H1 (cell line): ENCODE measurements around the gene FSIP1. TPM values are rescaled to one million over a fixed set of nuclear protein-coding genes. Genes with fewer than 3 reads are reported as not detected.

ENCODE experiments used
- CTCF ChIA-PET: fragments of 300-600 bp; sonication (Branson Sonifier 250); formaldehyde crosslinking; loops from one replicate; lab custom pipeline; 2021; ENCODE audit not compliant: partially characterized antibody; lab: Charles Lee
- POLR2A ChIA-PET: fragments of 300-600 bp; sonication (Branson Sonifier 250); formaldehyde crosslinking; loops from one replicate; lab custom pipeline; 2021; ENCODE audit warnings: inconsistent platforms; ENCODE audit not compliant: partially characterized antibody; lab: Charles Lee
- DNase-seq, 2 experiments: peaks; one replicate each; pipeline versions ENCODE4 v3.0.0 to v3.0.0-alpha.2; 2010 to 2022; ENCODE audit warnings: low spot score in 2 of 2, low read depth in 1 of 2, mixed read lengths in 1 of 2
- FAIRE-seq: peaks from 2 replicates; lab custom pipeline; 2011; peaks lifted over from hg19 to GRCh38; lab: Jason Lieb, UNC
- H2AFZ ChIP-seq: 2 replicates; pipeline ENCODE4 v1.8.1; 2012; ENCODE audit warnings: low read length, inconsistent platforms
- H2AK5ac ChIP-seq: 2 replicates; pipeline ENCODE4 v1.6.1; 2013; ENCODE audit warnings: low read depth, low read length
- H2BK120ac ChIP-seq: replicated peaks from 2 replicates; pipeline ENCODE3; 2013; ENCODE audit warnings: low read depth, low read length, inconsistent platforms
- H2BK12ac ChIP-seq: 2 replicates; pipeline ENCODE4 v1.6.1; 2013; ENCODE audit warnings: low read depth, low read length
- H2BK15ac ChIP-seq: 2 replicates; pipeline ENCODE4 v1.6.1; 2013; ENCODE audit warnings: low read length
- H2BK20ac ChIP-seq: 2 replicates; pipeline ENCODE4 v1.6.1; 2013; ENCODE audit warnings: low read length
- H2BK5ac ChIP-seq: 2 replicates; pipeline ENCODE4 v1.6.1; 2013; ENCODE audit warnings: low read depth, low read length
- H3K14ac ChIP-seq: 2 replicates; pipeline ENCODE4 v1.6.1; 2013; ENCODE audit warnings: inconsistent platforms; ENCODE audit not compliant: insufficient read length
- H3K18ac ChIP-seq: 2 replicates; pipeline ENCODE4 v1.6.1; 2013; ENCODE audit warnings: low read length; ENCODE audit errors: extremely low read depth
- H3K23ac ChIP-seq: 2 replicates; pipeline ENCODE4 v1.6.1; 2013; ENCODE audit warnings: inconsistent platforms; ENCODE audit not compliant: insufficient read length
- H3K23me2 ChIP-seq: 2 replicates; pipeline ENCODE4 v1.6.1; 2013; ENCODE audit warnings: low read depth, low read length
- H3K27ac ChIP-seq: 2 replicates; pipeline ENCODE4 v1.6.1; 2011; ENCODE audit warnings: low read depth, low read length, inconsistent platforms
- H3K27me3 ChIP-seq, 4 experiments: replicated peaks in 1 of 4; 1 replicate in 1 of 4; 2 replicates in 3 of 4; pipeline versions ENCODE4 v1.6.1 to v1.8.1; 2011 to 2013; ENCODE audit warnings: low read length in 3 of 4, mild to moderate bottlenecking in 3 of 4, inconsistent platforms in 2 of 4, mixed read lengths in 2 of 4, moderate library complexity in 1 of 4; ENCODE audit not compliant: control insufficient read depth in 3 of 4, insufficient read depth in 3 of 4; ENCODE audit errors: extremely low read depth in 1 of 4
- H3K36me3 ChIP-seq, 4 experiments: 2 replicates each; pipeline versions ENCODE4 v1.6.1 to v1.8.1; 2011 to 2013; ENCODE audit warnings: mild to moderate bottlenecking in 4 of 4, low read length in 3 of 4, moderate library complexity in 2 of 4, control low read depth in 1 of 4, inconsistent platforms in 1 of 4; ENCODE audit not compliant: insufficient read depth in 4 of 4, control insufficient read depth in 2 of 4
- H3K4ac ChIP-seq: replicated peaks from 2 replicates; pipeline ENCODE3; 2013; ENCODE audit warnings: low read length, low read depth, mixed read lengths, inconsistent platforms; ENCODE audit not compliant: insufficient read length
- H3K4me1 ChIP-seq, 4 experiments: replicated peaks in 1 of 4; 1 replicate in 1 of 4; 2 replicates in 3 of 4; pipeline versions ENCODE4 v1.6.1 to v1.8.1; 2011 to 2013; ENCODE audit warnings: low read length in 3 of 4, inconsistent platforms in 2 of 4, mixed read lengths in 1 of 4; ENCODE audit not compliant: insufficient read depth in 4 of 4, control insufficient read depth in 3 of 4
- H3K4me2 ChIP-seq, 2 experiments: 2 replicates each; pipeline versions ENCODE4 v1.6.1 to v1.8.1; 2011 to 2013; ENCODE audit warnings: low read depth in 2 of 2, low read length in 2 of 2, control low read depth in 1 of 2, inconsistent platforms in 1 of 2, mild to moderate bottlenecking in 1 of 2; ENCODE audit not compliant: insufficient read depth in 1 of 2
- H3K4me3 ChIP-seq, 4 experiments: fragments of 200-600, 300-600 bp in 1 of 4; sonication (generic), shearing (Covaris generic), sonication (Bioruptor Twin) in 1 of 4; 2 replicates each; pipeline versions ENCODE4 v1.5.1 to v1.8.1; 2011 to 2016; ENCODE audit warnings: low read length in 4 of 4, low read depth in 3 of 4, control low read depth in 2 of 4, inconsistent platforms in 2 of 4, mild to moderate bottlenecking in 2 of 4, mixed read lengths in 1 of 4, moderate library complexity in 1 of 4; ENCODE audit not compliant: insufficient read depth in 2 of 4; ENCODE audit errors: extremely low read depth in 1 of 4
- H3K56ac ChIP-seq: replicated peaks from 2 replicates; pipeline ENCODE3; 2013; ENCODE audit warnings: low read depth, mild to moderate bottlenecking, mixed read lengths, low read length, inconsistent platforms; ENCODE audit not compliant: insufficient read length
- H3K79me1 ChIP-seq: 2 replicates; pipeline ENCODE4 v1.6.1; 2013; ENCODE audit warnings: low read depth, low read length, control low read depth
- H3K79me2 ChIP-seq, 2 experiments: 2 replicates each; pipeline versions ENCODE4 v1.6.1 to v1.8.1; 2012 to 2013; ENCODE audit warnings: low read length in 2 of 2, mild to moderate bottlenecking in 2 of 2, inconsistent platforms in 1 of 2; ENCODE audit not compliant: insufficient read depth in 2 of 2, control insufficient read depth in 1 of 2
- H3K9ac ChIP-seq, 4 experiments: replicated peaks in 1 of 4; 1 replicate in 1 of 4; 2 replicates in 3 of 4; pipeline versions ENCODE4 v1.6.1 to v1.8.1; 2011 to 2013; ENCODE audit warnings: low read depth in 3 of 4, low read length in 3 of 4, control low read depth in 2 of 4, mild to moderate bottlenecking in 2 of 4, moderate library complexity in 2 of 4, inconsistent platforms in 1 of 4; ENCODE audit errors: extremely low read depth in 1 of 4
- H3K9me3 ChIP-seq, 2 experiments: 2 replicates each; pipeline versions ENCODE4 v1.6.1 to v1.8.1; 2012 to 2013; ENCODE audit warnings: mild to moderate bottlenecking in 2 of 2, moderate library complexity in 2 of 2, control low read depth in 1 of 2, inconsistent platforms in 1 of 2, low read depth in 1 of 2, low read length in 1 of 2, mixed read lengths in 1 of 2; ENCODE audit not compliant: insufficient read depth in 2 of 2
- H4K20me1 ChIP-seq, 2 experiments: replicated peaks in 1 of 2; 2 replicates each; pipeline versions ENCODE3 to v1.8.1; 2011 to 2013; ENCODE audit warnings: inconsistent platforms in 2 of 2, low read length in 2 of 2, mild to moderate bottlenecking in 1 of 2; ENCODE audit not compliant: insufficient read depth in 2 of 2, control insufficient read depth in 1 of 2
- H4K5ac ChIP-seq: 2 replicates; pipeline ENCODE4 v1.6.1; 2013; ENCODE audit warnings: low read length, low read depth, mixed read lengths, inconsistent platforms; ENCODE audit not compliant: insufficient read length
- H4K8ac ChIP-seq: 2 replicates; pipeline ENCODE4 v1.8.0; 2013; ENCODE audit warnings: mild to moderate bottlenecking, moderate library complexity, low read length, inconsistent platforms; ENCODE audit not compliant: insufficient read depth; ENCODE audit errors: extremely low read depth
- H4K91ac ChIP-seq: replicated peaks from 2 replicates; pipeline ENCODE3; 2013; ENCODE audit warnings: low read length, mixed read lengths, inconsistent platforms; ENCODE audit not compliant: insufficient read length
- CREB1 ChIP-seq: IDR thresholded peaks from 2 replicates; pipeline ENCODE4 v1.6.1; 2012; ENCODE audit warnings: inconsistent platforms
- HDAC2 ChIP-seq, 2 experiments: fragments of 300-600 bp in 1 of 2; sonication (generic) in 1 of 2; IDR thresholded peaks; 2 replicates each; pipeline ENCODE4 v1.6.1; 2011 to 2012; ENCODE audit warnings: low read depth in 2 of 2, low read length in 2 of 2, mild to moderate bottlenecking in 2 of 2, moderate library complexity in 2 of 2, borderline replicate concordance in 1 of 2, inconsistent platforms in 1 of 2
- JUND ChIP-seq: IDR thresholded peaks from 2 replicates; pipeline ENCODE4 v1.6.1; 2011; ENCODE audit warnings: mild to moderate bottlenecking, improper control_type of control experiment, low read length
- RAD21 ChIP-seq, 2 experiments: IDR thresholded peaks in 1 of 2; conservative IDR thresholded peaks in 1 of 2; 2 replicates each; pipeline ENCODE4 v1.6.1; 2011; ENCODE audit warnings: low read depth in 2 of 2, low read length in 2 of 2, improper control_type of control experiment in 1 of 2, inconsistent platforms in 1 of 2, mild to moderate bottlenecking in 1 of 2, moderate library complexity in 1 of 2
- RFX5 ChIP-seq: IDR thresholded peaks from 2 replicates; pipeline ENCODE4 v1.6.1; 2011; ENCODE audit warnings: low read depth, low read length, improper control_type of control experiment, borderline replicate concordance
- RXRA ChIP-seq: IDR thresholded peaks from 2 replicates; pipeline ENCODE4 v1.6.1; 2011; ENCODE audit warnings: low read depth, mild to moderate bottlenecking, low read length, moderate library complexity; ENCODE audit not compliant: insufficient read depth
- SAP30 ChIP-seq: fragments of 300-600 bp; sonication (generic); IDR thresholded peaks from 2 replicates; pipeline ENCODE4 v1.7.1; 2012; ENCODE audit warnings: low read length, moderate library complexity, mild to moderate bottlenecking, inconsistent platforms; ENCODE audit not compliant: insufficient read depth, insufficient replicate concordance
- SP4 ChIP-seq: IDR thresholded peaks from 2 replicates; pipeline ENCODE4 v1.6.1; 2012; ENCODE audit warnings: low read length, inconsistent platforms
- TBP ChIP-seq: IDR thresholded peaks from 2 replicates; pipeline ENCODE4 v1.6.1; 2011; ENCODE audit warnings: low read depth, low read length, improper control_type of control experiment
- polyA plus RNA-seq, 7 experiments: library from polyadenylated mRNA; depleted of rRNA in 3 of 7; stranded (reverse) in 5 of 7; unstranded in 2 of 7; fragments of >200 nt in 5 of 7; fragments of 200-250 nt in 2 of 7; gene quantifications; 1 replicate in 5 of 7; 2 replicates in 1 of 7; 4 replicates in 1 of 7; pipeline versions ENCODE4 v1.2.1 to v1.2.3, GENCODE V29; 2011 to 2013; ENCODE audit warnings: missing spikeins in 2 of 7, mixed read lengths in 2 of 7
- total RNA-seq: library from RNA; stranded (reverse); fragmentation: NEBNext Ultra II Directional; extraction: Animal tissue kit (Norgen Biotek cat#: 25700); gene quantifications from 2 replicates; pipeline ENCODE4 v1.2.1, GENCODE V29; 2021
- TF ChIP-seq, protein P1 (sequence below), 3 experiments: IDR thresholded peaks; 1 replicate in 2 of 3; 2 replicates in 1 of 3; pipeline versions ENCODE4 v1.5.1 to v1.6.1; 2011; ENCODE audit warnings: low read length in 3 of 3, mild to moderate bottlenecking in 3 of 3, inconsistent platforms in 2 of 3, low read depth in 1 of 3, moderate library complexity in 1 of 3; ENCODE audit not compliant: insufficient read depth in 1 of 3; ENCODE audit errors: control extremely low read depth in 1 of 3
- TF ChIP-seq, protein P2 (sequence below): IDR thresholded peaks from 2 replicates; pipeline ENCODE4 v1.6.1; 2012; ENCODE audit warnings: inconsistent platforms

The FSIP1 gene
- total and polyA plus RNA-seq, 2 of the 8 experiments (the other 6 are each of a cell fraction or from before 2014, with no cell fraction given): 0.18 to 1.3 TPM

DNA sequence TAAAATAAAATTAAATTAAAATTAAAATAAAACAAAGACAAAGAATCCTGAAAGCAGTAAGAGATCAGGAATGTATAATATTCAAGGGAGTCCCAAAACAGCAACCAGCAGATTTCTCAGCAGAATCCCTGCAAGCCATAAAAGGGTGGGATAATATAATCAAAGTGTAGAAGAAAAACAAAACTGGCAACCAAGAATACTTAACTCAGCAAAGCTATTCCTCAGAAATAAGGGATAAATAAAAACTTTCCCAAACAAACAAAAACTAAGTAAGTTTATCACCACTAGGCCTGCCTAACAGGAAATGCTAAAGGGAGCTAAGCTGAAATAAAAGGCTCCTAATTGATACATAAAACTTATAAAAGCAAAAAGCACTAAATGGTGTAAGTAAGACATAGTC lies 172.0 kb downstream of the FSIP1 start:
- peaks cover 0 to 2% of the 10 kb centered on the region in 2 experiments; a peak in 2 of 4 replicates for H3K9me3 ChIP-seq
- H3K14ac ChIP-seq: no peak overlapping the region
- no peak overlapping the region for H3K18ac ChIP-seq
- no peak overlapping the region for H3K9ac ChIP-seq
- no peaks in the 10 kb centered on the region for H4K20me1 ChIP-seq
- H2BK12ac ChIP-seq: no peak overlapping the region
- CTCF ChIA-PET: interaction anchor here (0.6 to 3.9 kb wide), 6 partner anchors 10 to 413 kb away, joined by 3 to 18 read pairs (median 3); no protein-coding TSS in a partner anchor
- no peak overlapping the region for H2BK20ac ChIP-seq
- H3K23ac ChIP-seq: no peak overlapping the region
- no peaks in the 10 kb centered on the region for H3K79me2 ChIP-seq
- no peak overlapping the region for H2BK120ac ChIP-seq
- no peak overlapping the region for H2AFZ ChIP-seq
- H3K56ac ChIP-seq: no peak overlapping the region
- no peaks in the 10 kb centered on the region for H3K36me3 ChIP-seq
- H4K5ac ChIP-seq: no peak overlapping the region
- no peak overlapping the region for H2BK15ac ChIP-seq
- no peak overlapping the region for H2AK5ac ChIP-seq
- no peak overlapping the region for H4K91ac ChIP-seq
- no peak overlapping the region for H3K4me2 ChIP-seq
- FAIRE-seq (no peak), DNase-seq (no peak)
- TF ChIP-seq, protein P1, sequence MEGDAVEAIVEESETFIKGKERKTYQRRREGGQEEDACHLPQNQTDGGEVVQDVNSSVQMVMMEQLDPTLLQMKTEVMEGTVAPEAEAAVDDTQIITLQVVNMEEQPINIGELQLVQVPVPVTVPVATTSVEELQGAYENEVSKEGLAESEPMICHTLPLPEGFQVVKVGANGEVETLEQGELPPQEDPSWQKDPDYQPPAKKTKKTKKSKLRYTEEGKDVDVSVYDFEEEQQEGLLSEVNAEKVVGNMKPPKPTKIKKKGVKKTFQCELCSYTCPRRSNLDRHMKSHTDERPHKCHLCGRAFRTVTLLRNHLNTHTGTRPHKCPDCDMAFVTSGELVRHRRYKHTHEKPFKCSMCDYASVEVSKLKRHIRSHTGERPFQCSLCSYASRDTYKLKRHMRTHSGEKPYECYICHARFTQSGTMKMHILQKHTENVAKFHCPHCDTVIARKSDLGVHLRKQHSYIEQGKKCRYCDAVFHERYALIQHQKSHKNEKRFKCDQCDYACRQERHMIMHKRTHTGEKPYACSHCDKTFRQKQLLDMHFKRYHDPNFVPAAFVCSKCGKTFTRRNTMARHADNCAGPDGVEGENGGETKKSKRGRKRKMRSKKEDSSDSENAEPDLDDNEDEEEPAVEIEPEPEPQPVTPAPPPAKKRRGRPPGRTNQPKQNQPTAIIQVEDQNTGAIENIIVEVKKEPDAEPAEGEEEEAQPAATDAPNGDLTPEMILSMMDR (IDR thresholded peaks at IDR 0.05; ENCODE audit: control extremely low read depth in 1 of 3, insufficient read depth in 1 of 3, low read depth in 1 of 3, low read length in 3 of 3): no peak
- TF ChIP-seq, protein P2, sequence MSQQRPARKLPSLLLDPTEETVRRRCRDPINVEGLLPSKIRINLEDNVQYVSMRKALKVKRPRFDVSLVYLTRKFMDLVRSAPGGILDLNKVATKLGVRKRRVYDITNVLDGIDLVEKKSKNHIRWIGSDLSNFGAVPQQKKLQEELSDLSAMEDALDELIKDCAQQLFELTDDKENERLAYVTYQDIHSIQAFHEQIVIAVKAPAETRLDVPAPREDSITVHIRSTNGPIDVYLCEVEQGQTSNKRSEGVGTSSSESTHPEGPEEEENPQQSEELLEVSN: no peak
- no peak for TF ChIP-seq SAP30
- TF ChIP-seq JUND: no peak
- no peak for TF ChIP-seq RFX5
- no peak for TF ChIP-seq TBP
- TF ChIP-seq RAD21 (IDR thresholded peaks at IDR 0.05 in 1 of 2, conservative IDR thresholded peaks at IDR 0.05 in 1 of 2; ENCODE audit: low read depth in 2 of 2, low read length in 2 of 2): no peak
- no peak for TF ChIP-seq HDAC2 (IDR thresholded peaks at IDR 0.05; ENCODE audit: borderline replicate concordance in 1 of 2, low read depth in 2 of 2, low read length in 2 of 2)
- no peak for TF ChIP-seq CREB1
- no peak for TF ChIP-seq RXRA
- no peak for TF ChIP-seq SP4
- no peaks in the 10 kb centered on the region for H3K23me2 ChIP-seq
- no peak overlapping the region for H2BK5ac ChIP-seq
- no peaks in the 10 kb centered on the region for H3K79me1 ChIP-seq
- H3K4me3 ChIP-seq: no peak overlapping the region
- no peak overlapping the region for H4K8ac ChIP-seq
- H3K27ac ChIP-seq: no peak overlapping the region
- no peak overlapping the region for H3K4ac ChIP-seq
- POLR2A ChIA-PET: interaction anchor here (0.8 kb wide), 1 partner anchor 23 kb away, joined by 6 read pairs; no protein-coding TSS in a partner anchor
- H3K4me1 ChIP-seq: no peaks in the 10 kb centered on the region
- H3K27me3 ChIP-seq: no peaks in the 10 kb centered on the region
